ENCODE results near the gene ATG4C. TPM values are rescaled to one million over a fixed set of nuclear protein-coding genes. Genes with fewer than 3 reads are reported as not detected.

The ATG4C gene
- total RNA-seq, 1 donor from 2014 or later, result 39.5 TPM

- Histone ChIP-seq H3F3A (ENCODE audit: low read depth) (no peaks in the 10 kb centered on the region), H2AFZ (replicated peaks) (no peak overlapping the region), H3K9ac (no peak overlapping the region), H3K4me3 (no peak overlapping the region), H3K9me3 (ENCODE audit: low read depth) (no peaks in the 10 kb centered on the region), H3K36me3 (no peaks in the 10 kb centered on the region), H3K4me2 (no peak overlapping the region), H3K4me1 (no peaks in the 10 kb centered on the region), H3K27me3 (no peaks in the 10 kb centered on the region), H3K79me2 (ENCODE audit: low read depth) (no peaks in the 10 kb centered on the region), H4K20me1 (ENCODE audit: low read depth) (no peaks in the 10 kb centered on the region), H3K27ac (no peak overlapping the region)
- Mint-ChIP-seq H3K27me3 (ENCODE audit: insufficient read depth, low read depth) (peaks cover 4% of the 10 kb centered on the region), H3K36me3 (peaks cover 9% of the 10 kb centered on the region), H3K9me3 (peaks cover 27% of the 10 kb centered on the region), H3K4me3 (no peak overlapping the region), H3K4me1 (peaks cover 8% of the 10 kb centered on the region), H3K27ac (peak overlapping the region; percentile 15)
- no peak for DNase-seq (ENCODE audit: low spot score)
- TF ChIP-seq CTCF (IDR thresholded peaks at IDR 0.05) (no peak), EZH2 (IDR thresholded peaks at IDR 0.05) (no peak), EZH2phosphoT487 (IDR thresholded peaks at IDR 0.05) (no peak)
Observed at GRCh38 chr1:62744611-62745577, 39.0 kb upstream of the ATG4C start.

- H4K20me1 ChIP-seq (ENCODE audit: low read depth), result no peaks in the 10 kb centered on the region
- H3K9ac ChIP-seq, result no peak overlapping the region
- peaks cover 8% of the 10 kb centered on the region for H3K4me1 Mint-ChIP-seq
- no peaks in the 10 kb centered on the region for H3K4me1 ChIP-seq
- H3K9me3 ChIP-seq (ENCODE audit: low read depth), result no peaks in the 10 kb centered on the region
- H3K27me3 ChIP-seq, result no peaks in the 10 kb centered on the region
- peaks cover 17% of the 10 kb centered on the region for H3K9me3 Mint-ChIP-seq
- H3K4me2 ChIP-seq, result no peak overlapping the region
- no peaks in the 10 kb centered on the region for H3K79me2 ChIP-seq (ENCODE audit: low read depth)
- no peak overlapping the region for H3K27ac ChIP-seq
- peak; percentile 36 for DNase-seq (ENCODE audit: low spot score)
- H3K36me3 ChIP-seq, result no peaks in the 10 kb centered on the region
- H3F3A ChIP-seq (ENCODE audit: low read depth), result no peaks in the 10 kb centered on the region
- peaks cover 4% of the 10 kb centered on the region for H3K27me3 Mint-ChIP-seq (ENCODE audit: insufficient read depth, low read depth)
- H2AFZ ChIP-seq (replicated peaks), result no peak overlapping the region
- H3K36me3 Mint-ChIP-seq, result peaks cover 2% of the 10 kb centered on the region
- no peak for TF ChIP-seq EZH2phosphoT487 (IDR thresholded peaks at IDR 0.05)
- TF ChIP-seq CTCF (IDR thresholded peaks at IDR 0.05), result peak; percentile 69
- no peak overlapping the region for H3K27ac Mint-ChIP-seq
- no peak overlapping the region for H3K4me3 Mint-ChIP-seq
- no peak overlapping the region for H3K4me3 ChIP-seq
Observed at GRCh38 chr1:62746086-62746808, 37.7 kb upstream of the ATG4C start.

- Histone ChIP-seq H3K27ac (no peak overlapping the region), H3K9me3 (ENCODE audit: low read depth) (no peaks in the 10 kb centered on the region), H3K79me2 (ENCODE audit: low read depth) (no peaks in the 10 kb centered on the region), H3K4me1 (no peaks in the 10 kb centered on the region), H4K20me1 (ENCODE audit: low read depth) (no peaks in the 10 kb centered on the region), H3K4me2 (no peak overlapping the region), H3F3A (ENCODE audit: low read depth) (no peaks in the 10 kb centered on the region), H3K36me3 (no peaks in the 10 kb centered on the region), H3K27me3 (no peaks in the 10 kb centered on the region), H2AFZ (replicated peaks) (no peak overlapping the region), H3K9ac (no peak overlapping the region), H3K4me3 (no peak overlapping the region)
- Mint-ChIP-seq H3K4me1 (peaks cover 8% of the 10 kb centered on the region), H3K36me3 (peaks cover 2% of the 10 kb centered on the region), H3K4me3 (no peak overlapping the region), H3K27ac (no peak overlapping the region), H3K27me3 (ENCODE audit: insufficient read depth, low read depth) (peaks cover 4% of the 10 kb centered on the region), H3K9me3 (peaks cover 12% of the 10 kb centered on the region)
- no peak for DNase-seq (ENCODE audit: low spot score)
- TF ChIP-seq CTCF (IDR thresholded peaks at IDR 0.05) (no peak), EZH2 (IDR thresholded peaks at IDR 0.05) (no peak), EZH2phosphoT487 (IDR thresholded peaks at IDR 0.05) (no peak)
Observed at GRCh38 chr1:62746809-62747138, 37.2 kb upstream of the ATG4C start.

Data from neural progenitor cell (in vitro differentiated cells).